HepG2 (cell line): ENCODE results near the gene TMEM59. TPM values are rescaled to one million over a fixed set of nuclear protein-coding genes. Genes with fewer than 3 reads are reported as not detected.

Experiments
- CENPX ChIP-seq: sonication (generic); formaldehyde crosslinking; IDR thresholded peaks from 2 replicates; pipeline ENCODE4 v1.9.0; 2021; ENCODE audit warnings: mild to moderate bottlenecking, missing genetic modification reagents, moderate library complexity
- HOXA9 ChIP-seq: sonication (generic); formaldehyde crosslinking; IDR thresholded peaks from 2 replicates; pipeline ENCODE4 v1.8.1; 2022; ENCODE audit warnings: missing genetic modification reagents, mild to moderate bottlenecking, moderate library complexity, borderline replicate concordance
- KDM6A ChIP-seq: IDR thresholded peaks from 2 replicates; pipeline ENCODE4 v1.6.1; 2016; ENCODE audit warnings: low read depth
- MBNL3 ChIP-seq: fragments of 250-450 bp; sonication (Bioruptor Pico); conservative IDR thresholded peaks from 2 replicates; pipeline ENCODE4 v1.8.0; 2022; ENCODE audit warnings: mild to moderate bottlenecking, inconsistent platforms
- NFE2 ChIP-seq: sonication (generic); formaldehyde crosslinking; IDR thresholded peaks from 2 replicates; pipeline ENCODE4 v1.4.0; 2020; ENCODE audit warnings: missing genetic modification reagents
- ZNF121 ChIP-seq: sonication (generic); formaldehyde crosslinking; IDR thresholded peaks from 2 replicates; pipeline ENCODE4 v1.5.0; 2020; ENCODE audit warnings: mild to moderate bottlenecking, missing genetic modification reagents
- ZNF251 ChIP-seq: sonication (generic); formaldehyde crosslinking; IDR thresholded peaks from 2 replicates; pipeline ENCODE4 v1.9.0; 2021; ENCODE audit warnings: mild to moderate bottlenecking, missing genetic modification reagents
- ZNF292 ChIP-seq: sonication (generic); formaldehyde crosslinking; IDR thresholded peaks from 2 replicates; pipeline ENCODE4 v1.8.1; 2022; ENCODE audit warnings: mild to moderate bottlenecking, low read depth, missing genetic modification reagents, borderline replicate concordance
- ZNF562 ChIP-seq: sonication (generic); formaldehyde crosslinking; IDR thresholded peaks from 2 replicates; pipeline ENCODE4 v1.8.0; 2022; ENCODE audit warnings: missing genetic modification reagents, borderline replicate concordance
- ZNF672 ChIP-seq: sonication (generic); formaldehyde crosslinking; IDR thresholded peaks from 2 replicates; pipeline ENCODE4 v1.8.1; 2022; ENCODE audit warnings: missing genetic modification reagents
- polyA plus RNA-seq, 8 experiments: library from polyadenylated mRNA; depleted of rRNA in 3 of 8; stranded (reverse) in 7 of 8; unstranded in 1 of 8; fragments of >200 nt; fragmentation: Illumina TruSeq in 4 of 8; extraction: Trizol in 4 of 8; gene quantifications; 2 replicates each; pipeline versions ENCODE4 v1.2.1 to v1.2.3, GENCODE V29; 2011 to 2016; ENCODE audit warnings: low read depth in 4 of 8, missing spikeins in 1 of 8, mixed read lengths in 1 of 8; ENCODE audit not compliant: insufficient read depth in 1 of 8
- total RNA-seq, 5 experiments: library from RNA; depleted of rRNA; stranded (reverse); fragments of >200 nt; fragmentation: Illumina TruSeq; extraction: Trizol; gene quantifications; 2 replicates each; pipeline ENCODE4 v1.2.3, GENCODE V29; 2016; ENCODE audit warnings: low read depth in 1 of 5
- TF ChIP-seq, protein P1 (sequence below): IDR thresholded peaks from 2 replicates; pipeline ENCODE4 v1.4.0; 2020; ENCODE audit warnings: mild to moderate bottlenecking, missing genetic modification reagents
- TF ChIP-seq, protein P2 (sequence below): sonication (generic); formaldehyde crosslinking; IDR thresholded peaks from 2 replicates; pipeline ENCODE4 v1.4.0; 2020; ENCODE audit warnings: mild to moderate bottlenecking, missing genetic modification reagents, borderline replicate concordance
- TF ChIP-seq, protein P3 (sequence below), 2 experiments: sonication (generic) in 1 of 2; formaldehyde crosslinking in 1 of 2; IDR thresholded peaks; 2 replicates each; pipeline versions ENCODE4 v1.4.0 to v1.6.1; 2016 to 2020; ENCODE audit warnings: borderline replicate concordance in 1 of 2, low read depth in 1 of 2, mild to moderate bottlenecking in 1 of 2, missing genetic modification reagents in 1 of 2
- TF ChIP-seq, protein P4 (sequence below): sonication (generic); formaldehyde crosslinking; IDR thresholded peaks from 2 replicates; pipeline ENCODE4 v1.4.0; 2020; ENCODE audit warnings: missing genetic modification reagents
- TF ChIP-seq, protein P5 (sequence below): sonication (generic); formaldehyde crosslinking; IDR thresholded peaks from 2 replicates; pipeline ENCODE4 v1.8.0; 2022; ENCODE audit warnings: mild to moderate bottlenecking, missing genetic modification reagents; ENCODE audit not compliant: insufficient replicate concordance

TMEM59 gene
- total and polyA plus RNA-seq, 2 of the 13 experiments (the other 11 are each of a cell fraction or from before 2014, with no cell fraction given) = 147 to 363 TPM

DNA sequence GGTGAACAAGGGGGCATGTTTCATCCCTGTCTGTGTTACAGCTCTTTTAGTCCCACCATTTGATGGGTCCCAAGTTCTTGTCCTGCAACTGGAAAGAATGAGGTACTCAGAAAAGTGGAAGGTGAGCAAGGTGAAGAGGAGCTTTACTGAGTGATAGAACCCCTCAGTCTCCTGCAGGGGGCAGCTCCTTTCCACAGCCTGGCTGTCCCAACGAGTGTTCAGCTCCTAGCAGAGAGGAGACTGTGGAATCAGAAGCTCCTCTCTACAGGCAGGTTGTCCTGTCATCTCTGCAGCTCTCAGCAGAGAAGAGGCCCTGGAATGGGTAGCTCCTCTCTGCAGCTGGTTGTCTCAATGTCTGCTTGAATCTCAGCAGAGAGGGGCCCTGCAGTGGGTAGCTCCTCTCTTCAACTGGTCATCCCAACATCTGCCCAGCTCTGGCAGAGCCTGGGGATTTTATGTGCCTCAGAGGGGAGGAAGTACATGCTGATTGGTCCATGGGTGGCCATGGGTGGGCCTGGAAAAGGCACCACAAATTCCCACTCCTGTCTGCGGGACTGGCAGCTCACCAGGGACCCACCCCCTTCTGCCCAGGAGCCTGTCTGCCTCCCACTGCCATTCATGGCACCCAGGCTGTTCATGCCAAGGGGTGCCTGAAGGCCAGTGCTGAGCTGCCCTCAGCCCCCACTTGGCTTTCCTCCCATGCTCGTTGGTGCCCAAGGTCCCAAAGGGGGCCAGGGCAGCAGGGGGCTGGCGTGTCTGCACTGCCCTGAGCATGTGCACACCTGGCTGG is 60.7 kb downstream of the TMEM59 start (continued):
- TF ChIP-seq, protein P1, sequence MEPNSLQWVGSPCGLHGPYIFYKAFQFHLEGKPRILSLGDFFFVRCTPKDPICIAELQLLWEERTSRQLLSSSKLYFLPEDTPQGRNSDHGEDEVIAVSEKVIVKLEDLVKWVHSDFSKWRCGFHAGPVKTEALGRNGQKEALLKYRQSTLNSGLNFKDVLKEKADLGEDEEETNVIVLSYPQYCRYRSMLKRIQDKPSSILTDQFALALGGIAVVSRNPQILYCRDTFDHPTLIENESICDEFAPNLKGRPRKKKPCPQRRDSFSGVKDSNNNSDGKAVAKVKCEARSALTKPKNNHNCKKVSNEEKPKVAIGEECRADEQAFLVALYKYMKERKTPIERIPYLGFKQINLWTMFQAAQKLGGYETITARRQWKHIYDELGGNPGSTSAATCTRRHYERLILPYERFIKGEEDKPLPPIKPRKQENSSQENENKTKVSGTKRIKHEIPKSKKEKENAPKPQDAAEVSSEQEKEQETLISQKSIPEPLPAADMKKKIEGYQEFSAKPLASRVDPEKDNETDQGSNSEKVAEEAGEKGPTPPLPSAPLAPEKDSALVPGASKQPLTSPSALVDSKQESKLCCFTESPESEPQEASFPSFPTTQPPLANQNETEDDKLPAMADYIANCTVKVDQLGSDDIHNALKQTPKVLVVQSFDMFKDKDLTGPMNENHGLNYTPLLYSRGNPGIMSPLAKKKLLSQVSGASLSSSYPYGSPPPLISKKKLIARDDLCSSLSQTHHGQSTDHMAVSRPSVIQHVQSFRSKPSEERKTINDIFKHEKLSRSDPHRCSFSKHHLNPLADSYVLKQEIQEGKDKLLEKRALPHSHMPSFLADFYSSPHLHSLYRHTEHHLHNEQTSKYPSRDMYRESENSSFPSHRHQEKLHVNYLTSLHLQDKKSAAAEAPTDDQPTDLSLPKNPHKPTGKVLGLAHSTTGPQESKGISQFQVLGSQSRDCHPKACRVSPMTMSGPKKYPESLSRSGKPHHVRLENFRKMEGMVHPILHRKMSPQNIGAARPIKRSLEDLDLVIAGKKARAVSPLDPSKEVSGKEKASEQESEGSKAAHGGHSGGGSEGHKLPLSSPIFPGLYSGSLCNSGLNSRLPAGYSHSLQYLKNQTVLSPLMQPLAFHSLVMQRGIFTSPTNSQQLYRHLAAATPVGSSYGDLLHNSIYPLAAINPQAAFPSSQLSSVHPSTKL = 0 out of 2 replicates have a peak, but pooled peaks have one; percentile 16
- TF ChIP-seq MBNL3 = no peak
- no peak for TF ChIP-seq ZNF562 (CRISPR knock-in tag)
- TF ChIP-seq, protein P2, sequence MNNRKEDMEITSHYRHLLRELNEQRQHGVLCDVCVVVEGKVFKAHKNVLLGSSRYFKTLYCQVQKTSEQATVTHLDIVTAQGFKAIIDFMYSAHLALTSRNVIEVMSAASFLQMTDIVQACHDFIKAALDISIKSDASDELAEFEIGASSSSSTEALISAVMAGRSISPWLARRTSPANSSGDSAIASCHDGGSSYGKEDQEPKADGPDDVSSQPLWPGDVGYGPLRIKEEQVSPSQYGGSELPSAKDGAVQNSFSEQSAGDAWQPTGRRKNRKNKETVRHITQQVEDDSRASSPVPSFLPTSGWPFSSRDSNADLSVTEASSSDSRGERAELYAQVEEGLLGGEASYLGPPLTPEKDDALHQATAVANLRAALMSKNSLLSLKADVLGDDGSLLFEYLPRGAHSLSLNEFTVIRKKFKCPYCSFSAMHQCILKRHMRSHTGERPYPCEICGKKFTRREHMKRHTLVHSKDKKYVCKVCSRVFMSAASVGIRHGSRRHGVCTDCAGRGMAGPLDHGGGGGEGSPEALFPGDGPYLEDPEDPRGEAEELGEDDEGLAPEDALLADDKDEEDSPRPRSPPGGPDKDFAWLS (CRISPR knock-in tag) = no peak
- TF ChIP-seq ZNF292 = peak; percentile 23; the same call in 1 of the 2 replicates
- no peak for TF ChIP-seq ZNF121
- no peak for TF ChIP-seq KDM6A (CRISPR knock-in tag)
- no peak for TF ChIP-seq CENPX (CRISPR knock-in tag)
- TF ChIP-seq, protein P3, sequence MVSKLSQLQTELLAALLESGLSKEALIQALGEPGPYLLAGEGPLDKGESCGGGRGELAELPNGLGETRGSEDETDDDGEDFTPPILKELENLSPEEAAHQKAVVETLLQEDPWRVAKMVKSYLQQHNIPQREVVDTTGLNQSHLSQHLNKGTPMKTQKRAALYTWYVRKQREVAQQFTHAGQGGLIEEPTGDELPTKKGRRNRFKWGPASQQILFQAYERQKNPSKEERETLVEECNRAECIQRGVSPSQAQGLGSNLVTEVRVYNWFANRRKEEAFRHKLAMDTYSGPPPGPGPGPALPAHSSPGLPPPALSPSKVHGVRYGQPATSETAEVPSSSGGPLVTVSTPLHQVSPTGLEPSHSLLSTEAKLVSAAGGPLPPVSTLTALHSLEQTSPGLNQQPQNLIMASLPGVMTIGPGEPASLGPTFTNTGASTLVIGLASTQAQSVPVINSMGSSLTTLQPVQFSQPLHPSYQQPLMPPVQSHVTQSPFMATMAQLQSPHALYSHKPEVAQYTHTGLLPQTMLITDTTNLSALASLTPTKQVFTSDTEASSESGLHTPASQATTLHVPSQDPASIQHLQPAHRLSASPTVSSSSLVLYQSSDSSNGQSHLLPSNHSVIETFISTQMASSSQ (IDR thresholded peaks at IDR 0.05; ENCODE audit: low read depth) = no peak
- TF ChIP-seq, protein P3 (CRISPR knock-in tag; IDR thresholded peaks at IDR 0.05; ENCODE audit: borderline replicate concordance) = no peak
- TF ChIP-seq ZNF251 = no peak
- no peak for TF ChIP-seq HOXA9 (CRISPR knock-in tag)
- TF ChIP-seq, protein P4, sequence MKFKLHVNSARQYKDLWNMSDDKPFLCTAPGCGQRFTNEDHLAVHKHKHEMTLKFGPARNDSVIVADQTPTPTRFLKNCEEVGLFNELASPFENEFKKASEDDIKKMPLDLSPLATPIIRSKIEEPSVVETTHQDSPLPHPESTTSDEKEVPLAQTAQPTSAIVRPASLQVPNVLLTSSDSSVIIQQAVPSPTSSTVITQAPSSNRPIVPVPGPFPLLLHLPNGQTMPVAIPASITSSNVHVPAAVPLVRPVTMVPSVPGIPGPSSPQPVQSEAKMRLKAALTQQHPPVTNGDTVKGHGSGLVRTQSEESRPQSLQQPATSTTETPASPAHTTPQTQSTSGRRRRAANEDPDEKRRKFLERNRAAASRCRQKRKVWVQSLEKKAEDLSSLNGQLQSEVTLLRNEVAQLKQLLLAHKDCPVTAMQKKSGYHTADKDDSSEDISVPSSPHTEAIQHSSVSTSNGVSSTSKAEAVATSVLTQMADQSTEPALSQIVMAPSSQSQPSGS (CRISPR knock-in tag) = no peak
- no peak for TF ChIP-seq ZNF672
- TF ChIP-seq, protein P5, sequence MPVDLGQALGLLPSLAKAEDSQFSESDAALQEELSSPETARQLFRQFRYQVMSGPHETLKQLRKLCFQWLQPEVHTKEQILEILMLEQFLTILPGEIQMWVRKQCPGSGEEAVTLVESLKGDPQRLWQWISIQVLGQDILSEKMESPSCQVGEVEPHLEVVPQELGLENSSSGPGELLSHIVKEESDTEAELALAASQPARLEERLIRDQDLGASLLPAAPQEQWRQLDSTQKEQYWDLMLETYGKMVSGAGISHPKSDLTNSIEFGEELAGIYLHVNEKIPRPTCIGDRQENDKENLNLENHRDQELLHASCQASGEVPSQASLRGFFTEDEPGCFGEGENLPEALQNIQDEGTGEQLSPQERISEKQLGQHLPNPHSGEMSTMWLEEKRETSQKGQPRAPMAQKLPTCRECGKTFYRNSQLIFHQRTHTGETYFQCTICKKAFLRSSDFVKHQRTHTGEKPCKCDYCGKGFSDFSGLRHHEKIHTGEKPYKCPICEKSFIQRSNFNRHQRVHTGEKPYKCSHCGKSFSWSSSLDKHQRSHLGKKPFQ (CRISPR knock-in tag) = no peak
- no peak for TF ChIP-seq NFE2 (CRISPR knock-in tag)
